ENCODE results near the gene KRI1.

KRI1 gene

DNA sequence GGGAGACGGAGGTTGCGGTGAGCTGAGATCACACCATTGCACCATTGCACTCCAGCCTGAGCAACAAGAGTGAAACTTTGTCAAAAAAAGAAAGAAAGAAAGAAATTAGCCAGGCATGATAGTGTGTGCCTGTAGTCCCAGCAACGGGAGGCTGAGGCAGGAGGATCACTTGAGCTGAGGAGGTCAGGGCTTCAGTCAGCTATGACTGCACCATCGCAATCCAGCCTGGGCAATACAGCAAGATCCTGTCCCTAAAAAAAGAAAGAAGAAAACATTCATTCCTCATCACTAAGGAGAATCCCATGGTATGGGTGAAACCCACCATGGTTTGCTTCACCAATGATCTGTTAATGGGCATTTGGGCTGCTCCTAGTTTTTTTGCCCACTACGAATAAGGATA lies 34.3 kb upstream of the KRI1 start:
- no peak overlapping the region for H3K27ac ChIP-seq (ENCODE audit: low read depth, low read length)
- H2AK5ac ChIP-seq (ENCODE audit: low read length), result no peak overlapping the region
- no peak overlapping the region for H2BK5ac ChIP-seq (ENCODE audit: low read depth, low read length, poor library complexity)
- no peak overlapping the region for H2BK120ac ChIP-seq (ENCODE audit: insufficient read depth, low read length, poor library complexity)
- H2BK12ac ChIP-seq (ENCODE audit: low read length), result no peak overlapping the region
- H3K9ac ChIP-seq (ENCODE audit: low read length), result no peak overlapping the region
- no peak overlapping the region for H3K23ac ChIP-seq (ENCODE audit: low read length)
- no peak overlapping the region for H2AFZ ChIP-seq (ENCODE audit: insufficient read depth, low read length, poor library complexity)
- peaks cover 20% of the 10 kb centered on the region for H3K79me1 ChIP-seq (ENCODE audit: low read length)
- WGBS (ENCODE audit: extremely low coverage, insufficient coverage, insufficient read length), result no CpG with 5 or more reads among the region's 5 CpGs
- H3K18ac ChIP-seq (ENCODE audit: low read length), result no peak overlapping the region
- no peak overlapping the region for H3K4me3 ChIP-seq (ENCODE audit: low read depth, low read length)
- H4K12ac ChIP-seq (ENCODE audit: low read depth, low read length), result no peak overlapping the region
- H3K4ac ChIP-seq (ENCODE audit: low read depth, low read length), result no peak overlapping the region
- peaks cover 9% of the 10 kb centered on the region for H3K79me2 ChIP-seq (ENCODE audit: control insufficient read depth, insufficient read depth, low read length, poor library complexity)
- H3K14ac ChIP-seq (ENCODE audit: low read length), result no peak overlapping the region
- H4K8ac ChIP-seq (ENCODE audit: low read depth, low read length), result no peak overlapping the region
- peaks cover 20 to 25% of the 10 kb centered on the region in 2 experiments for H3K4me1 ChIP-seq (ENCODE audit: control insufficient read depth in 1 of 2, insufficient read depth in 2 of 2, low read length in 2 of 2)
- no peaks in the 10 kb centered on the region for H3K9me3 ChIP-seq (ENCODE audit: insufficient read depth, low read depth, low read length)
- no peak for DNase-seq
- H3K27me3 ChIP-seq (ENCODE audit: insufficient read depth, low read length), result no peaks in the 10 kb centered on the region
- H3K4me2 ChIP-seq (ENCODE audit: low read length), result no peak overlapping the region
- no peak overlapping the region for H4K91ac ChIP-seq (ENCODE audit: low read depth, low read length)
- H3K36me3 ChIP-seq (ENCODE audit: control insufficient read depth in 1 of 2, insufficient read depth in 2 of 2, low read length in 2 of 2), result peaks cover 0 to 5% of the 10 kb centered on the region in 2 experiments

DNA sequence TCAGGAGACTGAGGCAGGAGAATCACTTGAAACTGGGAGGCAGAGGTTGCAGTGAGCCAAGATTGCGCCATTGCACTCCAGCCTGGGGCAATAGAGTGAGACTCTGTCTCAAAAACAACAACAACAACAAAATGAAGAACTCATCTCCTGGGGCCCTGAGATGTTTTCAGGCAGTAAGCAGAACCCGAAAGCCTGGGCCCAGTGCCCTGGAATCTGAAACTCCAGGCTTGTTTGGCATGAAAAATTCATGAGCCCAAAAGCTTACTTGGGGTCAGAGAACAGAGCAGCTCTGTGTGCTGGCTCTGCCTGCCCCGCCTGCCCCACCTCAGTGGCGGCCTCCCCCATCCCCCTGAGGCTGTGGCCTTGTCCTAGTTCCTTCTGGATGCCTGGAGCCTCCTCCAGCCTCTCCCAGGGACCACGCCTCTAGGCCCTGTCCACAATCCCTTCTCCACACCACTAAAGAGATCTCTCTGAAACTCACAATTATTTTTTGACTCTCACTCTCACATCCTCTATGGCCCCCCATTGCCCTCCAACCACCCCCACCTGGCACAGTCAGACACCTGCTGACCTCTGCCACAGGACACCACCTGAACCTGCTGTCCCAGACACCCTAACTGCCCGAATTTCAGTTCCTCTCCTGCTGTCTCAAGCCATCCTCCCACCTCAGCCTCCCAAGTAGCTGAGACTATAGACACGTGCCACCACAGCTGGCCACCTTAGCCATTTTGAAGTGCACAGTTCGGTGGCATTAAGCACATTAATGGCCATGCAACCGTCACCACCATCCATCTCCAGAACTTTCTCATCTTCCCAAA lies 28.2 kb upstream of the KRI1 start:
- peak; percentile 58 to 65 for DNase-seq
- Histone ChIP-seq H3K14ac (ENCODE audit: low read length) (no peak overlapping the region), H2BK120ac (ENCODE audit: insufficient read depth, low read length, poor library complexity) (no peak overlapping the region), H3K36me3 (ENCODE audit: control insufficient read depth in 1 of 2, insufficient read depth in 2 of 2, low read length in 2 of 2) (no peaks in the 10 kb centered on the region), H3K27ac (ENCODE audit: low read depth, low read length) (peak overlapping the region; percentile 6), H2BK5ac (ENCODE audit: low read depth, low read length, poor library complexity) (no peak overlapping the region), H2AK5ac (ENCODE audit: low read length) (no peak overlapping the region), H3K27me3 (ENCODE audit: insufficient read depth, low read length) (no peaks in the 10 kb centered on the region), H3K4me1 (ENCODE audit: control insufficient read depth in 1 of 2, insufficient read depth in 2 of 2, low read length in 2 of 2) (peaks cover 2 to 4% of the 10 kb centered on the region in 2 experiments), H3K4ac (ENCODE audit: low read depth, low read length) (no peak overlapping the region), H3K23ac (ENCODE audit: low read length) (peak overlapping the region; percentile 58), H3K79me2 (ENCODE audit: control insufficient read depth, insufficient read depth, low read length, poor library complexity) (no peaks in the 10 kb centered on the region), H4K91ac (ENCODE audit: low read depth, low read length) (no peak overlapping the region), H2BK12ac (ENCODE audit: low read length) (no peak overlapping the region), H3K9ac (ENCODE audit: low read length) (peak overlapping the region; percentile 34), H3K18ac (ENCODE audit: low read length) (no peak overlapping the region), H3K9me3 (ENCODE audit: insufficient read depth, low read depth, low read length) (peaks cover 4% of the 10 kb centered on the region), H3K4me3 (ENCODE audit: low read depth, low read length) (no peak overlapping the region), H3K79me1 (ENCODE audit: low read length) (no peaks in the 10 kb centered on the region), H3K4me2 (ENCODE audit: low read length) (no peak overlapping the region), H4K8ac (ENCODE audit: low read depth, low read length) (no peak overlapping the region), H2AFZ (ENCODE audit: insufficient read depth, low read length, poor library complexity) (no peak overlapping the region), H4K12ac (ENCODE audit: low read depth, low read length) (no peak overlapping the region)
- no CpG with 5 or more reads among the region's 9 CpGs for WGBS (ENCODE audit: extremely low coverage, insufficient coverage, insufficient read length)

DNA sequence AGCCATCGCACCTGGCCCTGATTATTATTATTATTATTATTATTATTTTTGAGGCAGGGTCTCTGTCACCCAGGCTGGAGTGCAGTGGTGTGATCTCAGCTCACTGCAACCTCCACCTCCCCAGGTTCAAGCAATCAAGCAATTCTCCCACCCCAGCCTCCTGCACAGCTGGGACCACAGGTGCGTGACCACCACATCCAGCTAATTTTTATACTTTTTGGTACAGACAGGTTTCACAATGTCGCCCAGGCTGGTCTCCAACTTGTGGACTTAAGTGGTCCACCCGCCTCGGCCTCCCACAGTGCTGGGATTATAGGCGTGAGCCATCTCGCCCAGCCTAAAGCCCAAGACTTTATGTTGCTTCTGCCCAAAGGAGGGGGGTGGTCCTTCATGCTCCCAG lies 27.3 kb upstream of the KRI1 start:
- no peaks in the 10 kb centered on the region for H3K79me2 ChIP-seq (ENCODE audit: control insufficient read depth, insufficient read depth, low read length, poor library complexity)
- no peak overlapping the region for H3K14ac ChIP-seq (ENCODE audit: low read length)
- peaks cover 4% of the 10 kb centered on the region for H3K9me3 ChIP-seq (ENCODE audit: insufficient read depth, low read depth, low read length)
- H2BK5ac ChIP-seq (ENCODE audit: low read depth, low read length, poor library complexity), result no peak overlapping the region
- no peak for DNase-seq
- no peak overlapping the region for H3K4me3 ChIP-seq (ENCODE audit: low read depth, low read length)
- no peak overlapping the region for H2AK5ac ChIP-seq (ENCODE audit: low read length)
- H2AFZ ChIP-seq (ENCODE audit: insufficient read depth, low read length, poor library complexity), result no peak overlapping the region
- no peak overlapping the region for H3K4ac ChIP-seq (ENCODE audit: low read depth, low read length)
- no peak overlapping the region for H3K4me2 ChIP-seq (ENCODE audit: low read length)
- WGBS (ENCODE audit: extremely low coverage, insufficient coverage, insufficient read length), result no CpG with 5 or more reads among the region's 7 CpGs
- H3K27me3 ChIP-seq (ENCODE audit: insufficient read depth, low read length), result no peaks in the 10 kb centered on the region
- H3K79me1 ChIP-seq (ENCODE audit: low read length), result no peaks in the 10 kb centered on the region
- no peak overlapping the region for H4K8ac ChIP-seq (ENCODE audit: low read depth, low read length)
- H3K36me3 ChIP-seq (ENCODE audit: control insufficient read depth in 1 of 2, insufficient read depth in 2 of 2, low read length in 2 of 2), result no peaks in the 10 kb centered on the region
- H4K12ac ChIP-seq (ENCODE audit: low read depth, low read length), result no peak overlapping the region
- H2BK120ac ChIP-seq (ENCODE audit: insufficient read depth, low read length, poor library complexity), result no peak overlapping the region
- peak overlapping the region; percentile 4 for H4K91ac ChIP-seq (ENCODE audit: low read depth, low read length)
- peak overlapping the region; percentile 23 for H2BK12ac ChIP-seq (ENCODE audit: low read length)
- no peak overlapping the region for H3K9ac ChIP-seq (ENCODE audit: low read length)
- peaks cover 2 to 4% of the 10 kb centered on the region in 2 experiments for H3K4me1 ChIP-seq (ENCODE audit: control insufficient read depth in 1 of 2, insufficient read depth in 2 of 2, low read length in 2 of 2)
- peak overlapping the region; percentile 11 for H3K18ac ChIP-seq (ENCODE audit: low read length)
- H3K27ac ChIP-seq (ENCODE audit: low read depth, low read length), result no peak overlapping the region
- H3K23ac ChIP-seq (ENCODE audit: low read length), result no peak overlapping the region

DNA sequence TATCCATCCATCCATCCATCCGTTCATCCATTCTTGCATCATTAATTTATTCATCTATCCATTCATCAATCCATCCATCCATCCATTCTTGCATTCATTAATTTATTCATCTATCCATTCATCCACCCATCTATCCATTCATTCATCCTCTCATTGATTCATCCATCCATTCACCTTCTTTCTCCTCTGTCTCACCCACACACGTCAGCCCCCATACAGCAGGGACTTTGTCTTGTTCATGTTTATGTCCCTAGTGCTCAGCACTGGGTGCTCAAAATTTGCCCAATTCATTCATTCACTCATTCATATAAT lies 22.0 kb upstream of the KRI1 start:
- 100% methylated on average over 1 of the region's 2 CpGs for WGBS (ENCODE audit: extremely low coverage, insufficient coverage, insufficient read length)
- H3K9ac ChIP-seq (ENCODE audit: low read length), result no peak overlapping the region
- no peak for DNase-seq
- H4K91ac ChIP-seq (ENCODE audit: low read depth, low read length), result no peak overlapping the region
- H3K79me1 ChIP-seq (ENCODE audit: low read length), result peaks cover 3% of the 10 kb centered on the region
- no peak overlapping the region for H2BK120ac ChIP-seq (ENCODE audit: insufficient read depth, low read length, poor library complexity)
- H3K36me3 ChIP-seq (ENCODE audit: control insufficient read depth in 1 of 2, insufficient read depth in 2 of 2, low read length in 2 of 2), result peaks cover 11 to 12% of the 10 kb centered on the region in 2 experiments
- H4K8ac ChIP-seq (ENCODE audit: low read depth, low read length), result no peak overlapping the region
- H3K4me1 ChIP-seq (ENCODE audit: control insufficient read depth in 1 of 2, insufficient read depth in 2 of 2, low read length in 2 of 2), result peaks cover 0 to 4% of the 10 kb centered on the region in 2 experiments
- H2BK12ac ChIP-seq (ENCODE audit: low read length), result no peak overlapping the region
- H3K9me3 ChIP-seq (ENCODE audit: insufficient read depth, low read depth, low read length), result peaks cover 3% of the 10 kb centered on the region
- H4K12ac ChIP-seq (ENCODE audit: low read depth, low read length), result no peak overlapping the region
- no peak overlapping the region for H2AK5ac ChIP-seq (ENCODE audit: low read length)
- H3K4ac ChIP-seq (ENCODE audit: low read depth, low read length), result no peak overlapping the region
- H3K18ac ChIP-seq (ENCODE audit: low read length), result no peak overlapping the region
- no peak overlapping the region for H3K27ac ChIP-seq (ENCODE audit: low read depth, low read length)
- H3K79me2 ChIP-seq (ENCODE audit: control insufficient read depth, insufficient read depth, low read length, poor library complexity), result peaks cover 4% of the 10 kb centered on the region
- no peak overlapping the region for H2AFZ ChIP-seq (ENCODE audit: insufficient read depth, low read length, poor library complexity)
- H3K4me3 ChIP-seq (ENCODE audit: low read depth, low read length), result no peak overlapping the region
- no peak overlapping the region for H3K23ac ChIP-seq (ENCODE audit: low read length)
- H3K27me3 ChIP-seq (ENCODE audit: insufficient read depth, low read length), result no peaks in the 10 kb centered on the region
- H3K14ac ChIP-seq (ENCODE audit: low read length), result no peak overlapping the region
- no peak overlapping the region for H2BK5ac ChIP-seq (ENCODE audit: low read depth, low read length, poor library complexity)
- H3K4me2 ChIP-seq (ENCODE audit: low read length), result no peak overlapping the region

All from trophoblast cell (in vitro differentiated cells and primary cell).